Limb (tissue), 2 donors: ENCODE measurements around the gene E2F6.

Source experiments
- DNase-seq, 2 donors: peaks; one replicate each; pipeline ENCODE4 v3.0.0-alpha.2; 2016; ENCODE audit errors: extremely low spot score in 2 of 2

Gene E2F6

DNA sequence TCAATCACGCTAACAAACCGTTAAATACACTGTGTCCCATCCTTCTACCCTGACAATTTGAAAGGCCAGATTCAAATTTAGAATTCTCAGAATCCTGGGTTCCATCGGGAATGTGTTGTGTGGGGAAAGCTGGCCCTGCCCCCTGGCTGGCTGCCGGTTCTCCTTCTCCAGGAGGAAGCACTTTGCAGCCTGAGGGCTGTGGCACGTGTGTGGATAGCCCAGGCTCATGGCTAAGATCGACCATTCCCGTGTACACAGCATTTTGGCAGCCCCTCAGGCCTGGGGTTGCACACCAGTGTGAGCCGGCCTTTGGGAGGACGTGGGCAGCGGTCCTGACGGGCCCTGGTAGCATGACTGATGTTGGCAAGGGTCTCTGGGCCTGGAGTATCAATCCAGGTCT lies 70.6 kb downstream of the E2F6 start:
- DNase-seq, result no peak
